K562 (cell line): ENCODE measurements around the gene EPHB1. TPM values are rescaled to one million over a fixed set of nuclear protein-coding genes. Genes with fewer than 3 reads are reported as not detected.

Experiments used
- ATAC-seq: fragments of 200-7000 bp; cut with Tn5 transposase; 3 replicates; pipeline ENCODE4 v1.9.1; 2020; ENCODE audit warnings: moderate library complexity
- BruUV-seq: library from RNA; stranded (reverse); fragments of 400-500 nt; replicated peaks from 2 replicates; lab custom pipeline; 2021; lab: Mats Ljungman, UMichigan
- CTCF ChIA-PET: fragments of 300-600 bp; formaldehyde crosslinking; extraction: SDS; loops from one replicate; lab custom pipeline; 2021; ENCODE audit warnings: low intra/inter-chr PET ratio; lab: Yijun Ruan, JAX
- POLR2A ChIA-PET: fragments of 300-600, 350-650 bp; sonication (Branson Sonifier 250); formaldehyde crosslinking; extraction: SDS; loops from one replicate; lab custom pipeline; 2021; ENCODE audit warnings: antibody characterized with exemption, inconsistent platforms; lab: Yijun Ruan, JAX
- DNase-seq, 4 experiments: peaks; one replicate each; pipeline versions ENCODE4 v3.0.0 to v3.0.0-alpha.2; 2011 to 2018; ENCODE audit warnings: low spot score in 3 of 4, mixed read lengths in 3 of 4; ENCODE audit errors: extremely low read depth in 1 of 4
- FAIRE-seq: peaks from 2 replicates; lab custom pipeline; 2011; peaks lifted over from hg19 to GRCh38; lab: Jason Lieb, UNC
- H2AFZ ChIP-seq: 2 replicates; pipeline ENCODE4 v1.6.0; 2011; ENCODE audit warnings: low read depth, low read length, control low read depth, inconsistent platforms
- H3K27ac ChIP-seq: fragments of 200-600 bp; 3 replicates; pipeline ENCODE4 v1.8.0; 2011; ENCODE audit warnings: low read depth, mild to moderate bottlenecking, control low read depth, inconsistent platforms, low read length, moderate library complexity, mixed read lengths; ENCODE audit errors: extremely low read depth
- H3K27me3 ChIP-seq, 2 experiments: fragments of 300-600 bp in 1 of 2; 2 replicates in 1 of 2; 3 replicates in 1 of 2; pipeline versions ENCODE4 v1.6.0 to v1.8.0; 2011; ENCODE audit warnings: inconsistent platforms in 2 of 2, low read length in 2 of 2, mild to moderate bottlenecking in 1 of 2, mixed read lengths in 1 of 2, moderate library complexity in 1 of 2; ENCODE audit not compliant: control insufficient read depth in 2 of 2, insufficient read depth in 2 of 2
- H3K36me3 ChIP-seq: fragments of 300-600 bp; 3 replicates; pipeline ENCODE4 v1.8.0; 2011; ENCODE audit warnings: mild to moderate bottlenecking, low read length, inconsistent platforms; ENCODE audit not compliant: control insufficient read depth, insufficient read depth
- H3K4me1 ChIP-seq, 2 experiments: fragments of 200-600 bp in 1 of 2; replicated peaks in 1 of 2; 2 replicates in 1 of 2; 3 replicates in 1 of 2; pipeline versions ENCODE4 v1.5.1 to v1.8.0; 2011; ENCODE audit warnings: inconsistent platforms in 2 of 2, low read length in 2 of 2, mild to moderate bottlenecking in 1 of 2, mixed read lengths in 1 of 2, moderate library complexity in 1 of 2; ENCODE audit not compliant: control insufficient read depth in 2 of 2, insufficient read depth in 2 of 2
- H3K4me2 ChIP-seq: 2 replicates; pipeline ENCODE4 v1.6.1; 2011; ENCODE audit warnings: low read length, control low read depth, inconsistent platforms, mixed read lengths; ENCODE audit not compliant: insufficient read depth
- H3K4me3 ChIP-seq: fragments of 200-600 bp; sonication (generic), shearing (Covaris generic); 2 replicates; pipeline ENCODE4 v1.5.1; 2016; ENCODE audit warnings: control low read depth, inconsistent platforms
- H3K79me2 ChIP-seq: fragments of 200-600 bp; 3 replicates; pipeline ENCODE4 v1.8.0; 2011; ENCODE audit warnings: low read length, inconsistent platforms; ENCODE audit not compliant: control insufficient read depth, insufficient read depth
- H3K9ac ChIP-seq, 2 experiments: 2 replicates each; pipeline versions ENCODE4 v1.6.0 to v1.6.1; 2011; ENCODE audit warnings: low read depth in 2 of 2, low read length in 2 of 2, control low read depth in 1 of 2, inconsistent platforms in 1 of 2, mild to moderate bottlenecking in 1 of 2, mixed read lengths in 1 of 2; ENCODE audit not compliant: insufficient read depth in 1 of 2
- H3K9me1 ChIP-seq: one replicate; pipeline ENCODE4 v1.6.0; 2011; ENCODE audit warnings: inconsistent platforms, mild to moderate bottlenecking, low read length, moderate library complexity; ENCODE audit not compliant: control insufficient read depth, insufficient read depth
- H3K9me3 ChIP-seq: replicated peaks from 2 replicates; pipeline ENCODE4 v1.5.1; 2011; ENCODE audit warnings: low read depth, low read length, inconsistent platforms; ENCODE audit not compliant: control insufficient read depth, insufficient read depth
- H4K20me1 ChIP-seq: replicated peaks from 2 replicates; pipeline ENCODE4 v1.6.1; 2011; ENCODE audit warnings: low read length, inconsistent platforms, mixed read lengths; ENCODE audit not compliant: control insufficient read depth, insufficient read depth
- ESRRA ChIP-seq: fragments of 450-650 bp; IDR thresholded peaks from 2 replicates; pipeline ENCODE4 v1.6.1; 2014; ENCODE audit warnings: low read depth, mild to moderate bottlenecking, moderate library complexity, borderline replicate concordance
- ZNF77 ChIP-seq: fragments of 250-450 bp; sonication (Bioruptor Pico); IDR thresholded peaks from 2 replicates; pipeline ENCODE4 v1.5.0; 2020
- WGBS: fragments of 100-300 bp; shearing (Covaris generic); methylation state at CpG from one replicate; pipeline ENCODE4 v1.1.6; 2016; ENCODE audit warnings: low coverage, mixed read lengths; ENCODE audit not compliant: insufficient coverage; ENCODE audit errors: missing lambda C conversion rate; 5-methylcytosine and 5-hydroxymethylcytosine counted together
- in situ Hi-C: fragments of 300-500 bp; cut with MboI; formaldehyde crosslinking; loops from 4 replicates; pipeline ENCODE4 v1.15.0; 2018; ENCODE audit warnings: inconsistent platforms, mixed read lengths
- intact Hi-C: fragments of 100-400 bp; cut with micrococcal nuclease; formaldehyde crosslinking; loops from 2 replicates; pipeline ENCODE4 v1.14.2; 2022
- polyA plus RNA-seq, 8 experiments: library from polyadenylated mRNA; depleted of rRNA in 4 of 8; stranded (reverse) in 5 of 8; unstranded in 3 of 8; fragments of >200 nt; fragmentation: Nextera tagmentation in 2 of 8; fragmentation: Illumina TruSeq in 1 of 8; extraction: Ambion mirVana in 2 of 8; extraction: Trizol in 1 of 8; gene quantifications; 2 replicates each; pipeline versions ENCODE4 v1.2.1 to v1.2.3, GENCODE V29; 2011 to 2014; ENCODE audit warnings: inconsistent platforms in 1 of 8, missing spikeins in 1 of 8
- total RNA-seq, 7 experiments: library from RNA; depleted of rRNA in 6 of 7; stranded (reverse); fragments of >200 nt in 6 of 7; fragmentation: Illumina TruSeq in 2 of 7; extraction: Trizol in 2 of 7; gene quantifications; 2 replicates each; pipeline versions ENCODE4 v1.2.1 to v1.2.3, GENCODE V29; 2011 to 2021; ENCODE audit warnings: low replicate concordance in 1 of 7
- TF ChIP-seq, protein P1 (sequence below): IDR thresholded peaks from 2 replicates; pipeline ENCODE4 v1.6.1; 2011; ENCODE audit warnings: borderline replicate concordance, low read depth, mild to moderate bottlenecking, moderate library complexity, low read length; ENCODE audit not compliant: insufficient read depth, poor library complexity, severe bottlenecking

EPHB1 gene
- total and polyA plus RNA-seq, 9 of the 15 experiments (the other 6 are each of a cell fraction or from before 2014, with no cell fraction given) = 0.29 TPM; not detected in 8

DNA sequence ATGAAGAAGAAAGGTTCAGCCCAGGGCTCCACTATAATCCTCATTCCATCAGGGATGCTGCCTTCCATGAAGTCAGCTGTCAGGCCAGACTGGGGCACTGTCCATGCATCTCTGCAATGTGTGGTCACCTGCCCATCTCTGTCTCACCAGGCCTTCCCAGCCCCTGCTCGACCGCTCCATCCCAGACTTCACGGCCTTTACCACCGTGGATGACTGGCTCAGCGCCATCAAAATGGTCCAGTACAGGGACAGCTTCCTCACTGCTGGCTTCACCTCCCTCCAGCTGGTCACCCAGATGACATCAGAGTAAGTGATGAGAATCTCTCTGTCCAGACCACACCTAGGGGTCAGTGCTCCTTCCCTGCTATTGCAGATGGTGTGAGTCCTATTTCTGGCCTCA lies 454.1 kb downstream of the EPHB1 start:
- DNase-seq = no peak
- H3K9me3 ChIP-seq = no peaks in the 10 kb centered on the region
- no peaks in the 10 kb centered on the region for H4K20me1 ChIP-seq
- CTCF ChIA-PET = no interaction called here
- 0% methylated on average over 3 of the region's 5 CpGs for WGBS
- in situ Hi-C loops (no loop called here), intact Hi-C loops (loop anchor here (10.0 kb wide), 1 partner anchor 454 kb away; the partner anchor contains the start of gene EPHB1)
- no peak for ATAC-seq
- no peaks in the 10 kb centered on the region for H3K27me3 ChIP-seq
- H3K79me2 ChIP-seq = no peaks in the 10 kb centered on the region
- no peaks in the 10 kb centered on the region for H3K4me1 ChIP-seq
- no peak overlapping the region for H2AFZ ChIP-seq
- H3K9me1 ChIP-seq = no peaks in the 10 kb centered on the region
- POLR2A ChIA-PET = no interaction called here
- H3K4me3 ChIP-seq = no peak overlapping the region
- no peak overlapping the region for H3K27ac ChIP-seq
- no TSS peak for BruUV-seq
- H3K9ac ChIP-seq = no peak overlapping the region
- TF ChIP-seq, protein P1, sequence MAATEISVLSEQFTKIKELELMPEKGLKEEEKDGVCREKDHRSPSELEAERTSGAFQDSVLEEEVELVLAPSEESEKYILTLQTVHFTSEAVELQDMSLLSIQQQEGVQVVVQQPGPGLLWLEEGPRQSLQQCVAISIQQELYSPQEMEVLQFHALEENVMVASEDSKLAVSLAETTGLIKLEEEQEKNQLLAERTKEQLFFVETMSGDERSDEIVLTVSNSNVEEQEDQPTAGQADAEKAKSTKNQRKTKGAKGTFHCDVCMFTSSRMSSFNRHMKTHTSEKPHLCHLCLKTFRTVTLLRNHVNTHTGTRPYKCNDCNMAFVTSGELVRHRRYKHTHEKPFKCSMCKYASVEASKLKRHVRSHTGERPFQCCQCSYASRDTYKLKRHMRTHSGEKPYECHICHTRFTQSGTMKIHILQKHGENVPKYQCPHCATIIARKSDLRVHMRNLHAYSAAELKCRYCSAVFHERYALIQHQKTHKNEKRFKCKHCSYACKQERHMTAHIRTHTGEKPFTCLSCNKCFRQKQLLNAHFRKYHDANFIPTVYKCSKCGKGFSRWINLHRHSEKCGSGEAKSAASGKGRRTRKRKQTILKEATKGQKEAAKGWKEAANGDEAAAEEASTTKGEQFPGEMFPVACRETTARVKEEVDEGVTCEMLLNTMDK = no peak
- TF ChIP-seq ESRRA = no peak
- no peak overlapping the region for H3K4me2 ChIP-seq
- FAIRE-seq = no peak
- H3K36me3 ChIP-seq = no peaks in the 10 kb centered on the region

DNA sequence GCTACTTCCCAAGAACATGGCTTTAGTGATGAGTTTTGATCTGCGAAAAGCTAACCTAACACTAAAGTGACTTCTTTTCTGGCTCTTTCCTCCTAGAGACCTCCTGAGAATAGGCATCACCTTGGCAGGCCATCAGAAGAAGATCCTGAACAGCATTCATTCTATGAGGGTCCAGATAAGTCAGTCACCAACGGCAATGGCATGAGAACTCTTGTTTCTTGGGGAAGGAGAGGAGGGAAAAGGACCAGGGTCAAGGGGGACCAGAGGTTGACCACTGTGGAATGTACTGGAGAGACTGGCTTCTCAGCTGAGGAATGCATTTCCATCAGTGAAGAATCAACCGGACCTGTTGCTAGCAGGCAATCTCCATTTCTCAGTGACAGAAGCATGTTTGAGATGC lies 463.9 kb downstream of the EPHB1 start:
- in situ Hi-C loops (no loop called here), intact Hi-C loops (no loop called here)
- ChIA-PET CTCF (no interaction called here), POLR2A (no interaction called here)
- H3K27ac ChIP-seq = no peak overlapping the region
- DNase-seq (no peak), ATAC-seq (no peak), FAIRE-seq (no peak)
- no peaks in the 10 kb centered on the region for H3K4me1 ChIP-seq
- no peaks in the 10 kb centered on the region for H4K20me1 ChIP-seq
- H3K9ac ChIP-seq = no peak overlapping the region
- H3K9me3 ChIP-seq = no peaks in the 10 kb centered on the region
- no peaks in the 10 kb centered on the region for H3K36me3 ChIP-seq
- H2AFZ ChIP-seq = no peak overlapping the region
- BruUV-seq = no TSS peak
- H3K9me1 ChIP-seq = no peaks in the 10 kb centered on the region
- H3K27me3 ChIP-seq = no peaks in the 10 kb centered on the region
- no peak overlapping the region for H3K4me3 ChIP-seq
- no peak for TF ChIP-seq ZNF77
- 0% methylated on average over 2 of the region's 3 CpGs for WGBS
- H3K79me2 ChIP-seq = no peaks in the 10 kb centered on the region
- no peak overlapping the region for H3K4me2 ChIP-seq
